Retinal pigment epithelial cell (primary cell): ENCODE measurements around the gene LRRIQ4.

Source experiments
- DNase-seq: peaks from one replicate; pipeline ENCODE4 v3.0.0-alpha.2; 2010; ENCODE audit warnings: low read depth
- H3K4me3 ChIP-seq: 2 replicates; pipeline ENCODE4 v1.5.1; 2011; ENCODE audit warnings: mild to moderate bottlenecking, low read length, control low read depth, moderate library complexity
- CTCF ChIP-seq: conservative IDR thresholded peaks from 2 replicates; pipeline ENCODE4 v1.5.1; 2011; ENCODE audit warnings: low read depth, low read length, control low read depth, inconsistent platforms

The LRRIQ4 gene

GRCh38 chr3:169868369-169868768 is 55.7 kb downstream of the LRRIQ4 start:
- no peak for TF ChIP-seq CTCF
- no peak overlapping the region for H3K4me3 ChIP-seq
- DNase-seq: no peak

- TF ChIP-seq CTCF: no peak
- no peak for DNase-seq
- H3K4me3 ChIP-seq: no peak within 1 kb of the TSS
These were observed 57.0 kb downstream of the LRRIQ4 start, which contains the start of gene LRRC31 for GRCh38 chr3:169869484-169870220. Gene LRRC31 (minus strand): TSS chr3:169869935. CDS start chr3:169869807, 128 bp downstream.

GRCh38 chr3:169871129-169871886 is 58.6 kb downstream of the LRRIQ4 start:
- TF ChIP-seq CTCF: no peak
- DNase-seq: no peak

DNA sequence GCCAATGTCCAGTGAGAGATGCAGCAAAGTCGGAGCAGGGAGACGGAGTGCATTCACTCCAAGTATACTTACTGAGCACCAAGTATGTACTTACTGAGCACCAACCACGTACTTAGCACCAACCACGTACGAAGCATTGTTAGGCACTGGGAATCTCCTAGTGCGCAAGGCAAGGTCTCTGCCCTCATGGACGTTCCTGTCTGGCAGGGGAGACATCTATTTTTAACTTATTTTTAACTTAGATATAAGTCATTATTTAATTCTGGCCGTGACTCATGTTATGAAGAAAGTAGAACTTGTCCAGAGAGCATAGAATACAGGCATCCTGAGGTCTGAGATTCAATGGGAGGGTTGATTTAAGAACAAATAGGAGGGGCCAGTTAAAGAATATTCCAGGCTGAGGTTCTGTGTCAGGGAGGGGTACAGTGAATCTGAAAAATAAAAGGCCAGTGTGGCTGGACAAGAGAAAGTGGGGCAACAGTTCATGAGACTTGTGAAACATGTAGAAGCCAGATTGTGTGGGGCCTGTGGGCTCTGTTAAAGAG is 66.4 kb downstream of the LRRIQ4 start:
- no peak for TF ChIP-seq CTCF
- H3K4me3 ChIP-seq: no peak overlapping the region
- DNase-seq: no peak

More at GRCh38 chr3:169871129-169871886, 58.6 kb downstream of the LRRIQ4 start:
- no peak overlapping the region for H3K4me3 ChIP-seq

GRCh38 chr3:169879845-169880575 is 67.3 kb downstream of the LRRIQ4 start:
- no peak for TF ChIP-seq CTCF
- H3K4me3 ChIP-seq: no peak overlapping the region
- DNase-seq: no peak

- H3K4me3 ChIP-seq: no peak overlapping the region
- no peak for TF ChIP-seq CTCF
- no peak for DNase-seq
These were observed 68.0 kb downstream of the LRRIQ4 start for GRCh38 chr3:169880576-169881250.
